HG02840 (cell line): ENCODE results near the gene INTS6.

Experiments
- ATAC-seq: cut with Tn5 transposase; IDR thresholded peaks from one replicate; pipeline ENCODE4 v1.9.1; 2021; ENCODE audit warnings: mild to moderate bottlenecking, moderate library complexity, moderate number of reproducible peaks; ENCODE audit not compliant: unreplicated experiment, low FRiP score

The INTS6 gene, protein sequence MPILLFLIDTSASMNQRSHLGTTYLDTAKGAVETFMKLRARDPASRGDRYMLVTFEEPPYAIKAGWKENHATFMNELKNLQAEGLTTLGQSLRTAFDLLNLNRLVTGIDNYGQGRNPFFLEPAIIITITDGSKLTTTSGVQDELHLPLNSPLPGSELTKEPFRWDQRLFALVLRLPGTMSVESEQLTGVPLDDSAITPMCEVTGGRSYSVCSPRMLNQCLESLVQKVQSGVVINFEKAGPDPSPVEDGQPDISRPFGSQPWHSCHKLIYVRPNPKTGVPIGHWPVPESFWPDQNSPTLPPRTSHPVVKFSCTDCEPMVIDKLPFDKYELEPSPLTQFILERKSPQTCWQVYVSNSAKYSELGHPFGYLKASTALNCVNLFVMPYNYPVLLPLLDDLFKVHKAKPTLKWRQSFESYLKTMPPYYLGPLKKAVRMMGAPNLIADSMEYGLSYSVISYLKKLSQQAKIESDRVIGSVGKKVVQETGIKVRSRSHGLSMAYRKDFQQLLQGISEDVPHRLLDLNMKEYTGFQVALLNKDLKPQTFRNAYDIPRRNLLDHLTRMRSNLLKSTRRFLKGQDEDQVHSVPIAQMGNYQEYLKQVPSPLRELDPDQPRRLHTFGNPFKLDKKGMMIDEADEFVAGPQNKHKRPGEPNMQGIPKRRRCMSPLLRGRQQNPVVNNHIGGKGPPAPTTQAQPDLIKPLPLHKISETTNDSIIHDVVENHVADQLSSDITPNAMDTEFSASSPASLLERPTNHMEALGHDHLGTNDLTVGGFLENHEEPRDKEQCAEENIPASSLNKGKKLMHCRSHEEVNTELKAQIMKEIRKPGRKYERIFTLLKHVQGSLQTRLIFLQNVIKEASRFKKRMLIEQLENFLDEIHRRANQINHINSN

DNA sequence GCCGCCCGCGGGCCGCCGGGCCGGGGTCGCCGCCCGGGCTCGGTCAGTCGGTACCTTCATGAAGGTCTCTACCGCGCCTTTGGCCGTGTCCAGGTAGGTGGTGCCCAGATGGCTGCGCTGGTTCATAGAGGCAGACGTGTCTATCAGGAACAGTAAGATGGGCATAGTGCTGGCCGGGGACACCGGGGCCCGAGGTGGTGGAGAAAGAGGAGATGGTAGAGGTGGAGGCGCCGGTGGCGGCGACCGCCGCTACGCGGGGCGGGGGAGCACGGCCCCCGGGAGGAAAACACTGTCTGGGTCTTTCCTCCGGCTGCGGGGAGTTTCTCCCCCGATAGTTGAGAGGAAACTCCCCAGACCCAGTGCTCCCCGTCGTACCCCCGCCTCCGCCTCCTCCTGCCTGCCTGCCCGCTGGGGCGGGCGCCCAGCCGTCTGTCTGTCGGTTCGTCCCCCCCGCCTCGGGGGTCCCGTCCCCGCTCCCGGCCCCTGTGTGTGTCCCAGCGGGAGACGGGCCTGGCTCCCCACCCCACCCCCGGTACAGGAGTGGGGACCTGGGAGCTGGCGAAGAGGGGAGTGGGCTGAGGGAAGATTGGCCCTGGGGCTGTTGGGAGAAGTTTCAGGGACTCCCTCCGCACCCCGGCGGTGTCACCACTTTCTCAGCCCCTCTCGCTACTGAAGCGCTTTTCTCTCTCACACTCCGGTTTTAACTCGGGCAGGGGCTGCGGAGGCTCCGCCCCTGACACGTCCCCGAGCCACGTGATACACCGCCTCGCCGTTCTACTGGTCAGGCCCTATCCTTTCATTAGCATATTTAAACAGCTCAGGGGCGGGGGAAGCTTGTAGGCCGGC lies at the start of gene INTS6:
Gene INTS6, minus strand, starts transcription at position 676 of the 846 bp plus-strand sequence. Its CDS starts 511 bp downstream, at position 165.
- peak; percentile 67 for ATAC-seq

- peak; percentile 93 for ATAC-seq
These were observed 49.4 kb upstream of the INTS6 start for GRCh38 chr13:51502153-51502651.

GRCh38 chr13:51501592-51502152 lies 48.8 kb upstream of the INTS6 start:
- peak; percentile 16 for ATAC-seq

DNA sequence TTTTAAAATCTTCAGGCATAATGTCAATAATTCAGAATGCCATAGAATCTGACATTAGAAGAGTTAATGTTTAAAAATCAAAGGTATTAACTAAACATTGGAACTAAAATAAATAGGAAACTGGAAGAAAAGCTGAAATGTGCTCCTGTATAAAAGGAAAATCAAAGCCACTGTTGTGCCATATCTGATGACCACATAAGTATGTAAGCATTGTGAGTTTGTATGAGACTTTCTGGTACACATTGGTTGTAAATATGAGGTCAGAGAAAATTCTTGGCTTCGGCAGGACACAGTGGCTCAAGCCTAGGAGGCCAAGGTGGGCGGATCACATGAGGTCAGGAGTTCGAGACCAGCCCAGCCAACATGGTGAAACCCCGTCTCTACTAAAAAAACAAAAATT lies 48.3 kb upstream of the INTS6 start:
- ATAC-seq, result no peak

DNA sequence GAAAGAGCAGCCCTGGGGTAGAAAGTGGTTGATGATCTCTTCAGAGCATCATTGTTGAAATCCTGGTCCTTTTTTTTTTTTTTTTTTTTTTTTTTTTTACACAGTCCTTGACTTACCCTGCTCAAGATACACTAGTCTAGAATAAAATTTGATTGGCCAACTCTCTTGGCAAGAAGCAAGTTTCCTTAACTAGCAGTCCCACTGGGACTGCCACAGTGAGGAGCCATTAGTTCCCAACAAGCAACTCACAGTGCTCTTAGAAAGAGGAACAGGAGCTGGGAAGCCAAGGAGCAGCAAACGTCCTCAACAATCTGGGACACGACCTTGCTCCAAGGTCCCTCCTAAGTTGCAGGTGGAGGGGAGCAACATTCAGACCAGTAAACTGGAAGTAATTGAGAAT lies 47.9 kb upstream of the INTS6 start:
- no peak for ATAC-seq

DNA sequence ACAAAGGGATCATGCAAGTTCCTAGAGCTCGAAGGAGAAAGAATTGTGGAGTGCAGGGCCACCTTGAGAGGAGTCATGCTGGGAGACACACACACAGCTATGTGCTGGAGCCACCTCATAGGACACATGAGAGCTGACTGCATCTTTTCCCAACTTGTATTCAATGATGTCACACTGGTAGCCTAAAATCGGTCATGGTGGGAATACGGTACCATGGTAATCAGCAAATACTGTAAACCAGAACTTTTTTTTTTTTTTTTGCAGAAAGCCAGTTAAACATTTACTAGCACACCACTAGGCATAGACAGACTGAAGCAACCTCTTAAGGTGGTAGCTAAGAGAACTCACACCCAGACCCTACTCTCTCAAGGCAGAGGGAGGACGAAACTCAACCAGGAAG lies 47.0 kb upstream of the INTS6 start:
- no peak for ATAC-seq

DNA sequence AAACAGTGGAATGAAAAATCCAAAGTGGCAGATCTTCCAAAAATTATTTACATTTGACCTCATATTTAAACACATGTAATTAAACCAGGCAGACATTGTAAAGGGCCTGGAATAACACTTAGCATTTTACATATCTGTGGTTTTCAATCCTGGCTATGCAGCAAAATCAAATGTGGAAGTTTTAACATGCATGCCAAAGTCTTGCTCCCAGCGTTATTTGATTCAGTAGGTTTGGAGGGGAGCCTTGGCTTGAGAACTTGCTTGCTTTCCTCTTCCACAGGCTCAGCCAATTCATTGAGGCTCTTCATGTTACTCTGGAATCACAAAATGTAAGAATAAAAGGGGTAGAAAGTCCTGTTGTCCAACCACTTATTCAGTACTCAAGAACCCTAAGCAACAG lies 42.5 kb upstream of the INTS6 start:
- ATAC-seq, result no peak

DNA sequence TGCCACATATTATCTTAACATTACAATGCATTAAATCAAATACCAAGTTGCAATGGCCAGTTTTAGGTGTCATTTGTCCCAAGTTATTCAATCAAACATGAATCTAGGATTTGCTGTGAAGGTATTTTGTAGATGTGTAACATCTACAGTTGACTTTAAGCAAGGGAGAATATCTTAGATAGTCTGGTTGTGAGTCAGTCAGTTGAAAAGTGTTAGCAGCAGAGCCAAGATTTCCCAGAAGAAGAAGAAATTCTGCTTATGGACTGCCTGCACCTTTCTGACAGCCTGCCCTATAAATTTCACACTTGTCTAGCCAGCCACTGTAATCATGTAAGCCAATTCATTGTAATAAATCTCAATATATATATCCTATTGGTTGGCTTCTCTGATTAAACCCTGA lies 41.3 kb upstream of the INTS6 start:
- ATAC-seq, result no peak

- no peak for ATAC-seq
These were observed 35.4 kb upstream of the INTS6 start for GRCh38 chr13:51488212-51488611.

DNA sequence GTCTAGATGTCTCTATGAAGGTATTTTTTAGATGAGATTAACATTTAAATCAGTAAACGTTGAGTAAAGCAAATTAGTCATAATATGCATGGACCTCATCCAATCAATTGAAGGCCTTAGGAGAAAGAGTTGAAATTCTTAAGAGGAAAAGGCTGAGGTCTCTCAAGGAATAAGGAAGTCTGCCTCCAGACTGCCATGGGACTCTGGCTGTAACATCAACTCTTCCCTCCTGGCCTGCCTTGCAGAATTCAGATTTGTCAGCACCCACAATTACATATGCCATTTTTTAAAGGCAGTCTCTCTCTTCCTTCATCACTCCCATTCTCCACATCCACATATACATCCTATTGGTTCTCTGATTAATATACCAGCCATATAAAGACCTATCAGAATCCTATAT lies 28.8 kb upstream of the INTS6 start:
- no peak for ATAC-seq

- no peak for ATAC-seq
These were observed 26.3 kb upstream of the INTS6 start for GRCh38 chr13:51479199-51479523.

GRCh38 chr13:51478418-51479198 lies 25.8 kb upstream of the INTS6 start:
- ATAC-seq, result no peak

DNA sequence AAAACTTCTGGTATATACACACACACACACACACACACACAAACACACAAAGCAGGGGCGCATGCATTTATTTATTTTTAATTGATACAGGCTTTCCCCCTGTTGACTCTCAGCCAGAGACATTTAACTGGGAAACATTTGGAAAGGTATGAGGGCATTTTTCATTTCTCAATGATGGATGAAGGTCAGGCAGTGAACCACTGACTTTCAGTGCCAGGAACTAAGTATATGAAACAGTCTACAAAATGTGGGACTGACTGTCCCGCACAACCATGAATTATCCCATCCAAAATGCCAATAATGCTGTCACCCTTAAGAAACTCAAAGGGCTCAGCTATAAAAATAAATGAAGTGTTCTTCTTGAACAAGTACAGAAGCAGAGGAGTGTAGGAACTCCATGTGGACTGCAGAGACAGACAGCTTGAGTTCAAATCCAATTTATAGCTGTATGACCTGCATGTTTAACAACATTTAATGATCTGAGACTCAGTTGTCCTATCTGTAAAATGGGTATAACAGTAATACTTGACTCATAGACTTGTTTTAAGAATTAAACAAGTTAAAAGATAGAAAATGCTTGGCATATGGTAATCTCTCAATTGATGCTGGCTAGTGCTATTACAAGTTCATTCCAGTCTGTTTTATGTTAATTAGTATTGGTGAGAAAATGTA lies 25.0 kb upstream of the INTS6 start:
- no peak for ATAC-seq

DNA sequence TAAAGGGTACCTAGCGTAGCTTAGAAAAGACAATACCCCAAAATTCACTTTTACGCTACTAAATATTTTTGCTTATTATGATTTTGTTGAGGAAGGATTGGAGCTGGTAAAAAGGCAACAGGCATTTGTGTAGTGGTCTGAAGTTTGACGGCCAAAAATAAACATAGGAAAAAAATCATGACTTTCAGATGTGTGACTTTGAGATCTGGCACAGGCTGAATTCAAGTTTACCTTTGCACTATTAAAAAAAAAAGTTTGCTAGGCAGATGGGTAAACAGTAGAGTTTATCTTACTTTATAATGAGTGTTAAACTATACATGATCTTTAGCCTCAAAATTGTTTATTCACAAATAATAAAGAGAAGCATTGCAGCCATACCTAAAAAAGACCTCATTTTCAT lies 24.3 kb upstream of the INTS6 start:
- ATAC-seq, result no peak

DNA sequence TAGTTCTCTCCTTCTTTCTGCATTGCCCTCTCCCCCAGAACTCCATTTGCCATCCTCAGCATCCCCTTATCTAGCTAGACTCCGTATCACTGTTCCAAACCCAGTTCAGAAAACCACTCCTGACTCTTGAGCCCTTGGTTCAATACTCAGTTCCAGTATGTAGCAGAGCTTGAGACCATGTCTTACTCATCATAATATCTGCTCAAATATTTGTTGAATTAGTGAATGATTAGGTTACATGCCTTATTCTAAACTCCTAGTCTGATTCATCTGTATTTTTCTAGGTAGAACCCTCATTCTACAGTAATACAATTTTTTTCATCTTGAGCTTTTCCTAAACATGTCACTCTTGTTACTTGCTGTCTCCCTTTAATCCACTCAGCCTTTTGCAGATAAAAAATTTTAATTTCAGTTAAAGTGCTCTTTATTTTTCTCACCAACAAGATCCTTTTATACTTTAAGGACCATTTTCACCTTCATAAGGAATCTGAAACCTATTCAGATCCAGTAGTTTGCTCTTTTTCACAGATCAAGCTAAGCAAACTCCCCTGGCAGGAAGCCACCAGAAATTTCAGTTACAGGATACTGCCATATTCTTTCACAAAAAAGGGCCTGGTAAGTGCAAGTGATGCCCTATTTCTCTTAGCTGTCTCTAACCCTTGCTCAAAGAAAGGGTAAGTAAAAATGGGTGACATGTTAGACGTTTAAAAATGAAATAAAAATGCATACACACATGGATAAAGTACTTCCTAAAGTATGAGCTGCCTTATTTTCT lies 23.1 kb upstream of the INTS6 start:
- ATAC-seq, result no peak

DNA sequence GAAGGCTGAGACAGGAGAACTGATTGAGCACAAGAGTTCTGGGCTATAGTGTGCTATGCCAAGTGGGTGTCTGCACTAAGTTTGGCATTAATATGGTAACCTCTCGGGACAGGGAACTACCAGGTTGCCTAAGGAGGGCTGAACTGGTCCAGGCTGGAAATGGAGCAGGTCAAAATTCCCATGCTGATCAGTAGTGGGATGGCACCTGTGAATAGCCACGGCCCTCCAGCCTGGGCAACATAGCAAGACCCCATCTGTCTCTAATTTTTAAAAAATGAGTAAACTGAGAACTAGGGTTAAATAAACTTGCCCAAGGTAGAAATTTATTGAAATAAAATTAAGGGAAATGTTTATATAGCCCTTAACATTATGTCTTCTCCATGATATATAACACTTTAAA lies 17.0 kb upstream of the INTS6 start:
- ATAC-seq, result no peak

GRCh38 chr13:51467730-51468129 lies 14.9 kb upstream of the INTS6 start:
- ATAC-seq, result no peak

- no peak for ATAC-seq
These were observed 12.3 kb upstream of the INTS6 start for GRCh38 chr13:51465124-51465523.
